Body of pancreas (tissue), 4 donors: Measurements from ENCODE around the gene DISP2.

Experiments used
- POLR2A ChIP-seq, 3 donors: fragments of 450-650 bp; IDR thresholded peaks; one replicate each; pipeline ENCODE4 v1.6.1; 2016; ENCODE audit warnings: antibody characterized with exemption in 3 of 3, mild to moderate bottlenecking in 2 of 3
- TF ChIP-seq, protein P1 (sequence below), 7 experiments: fragments of 450-650 bp in 4 of 7; fragments of 200-600 bp in 3 of 7; sonication (generic) in 3 of 7; IDR thresholded peaks; one replicate each; pipeline ENCODE4 v1.5.1; 2016 to 2019; ENCODE audit warnings: antibody characterized with exemption in 7 of 7

DNA sequence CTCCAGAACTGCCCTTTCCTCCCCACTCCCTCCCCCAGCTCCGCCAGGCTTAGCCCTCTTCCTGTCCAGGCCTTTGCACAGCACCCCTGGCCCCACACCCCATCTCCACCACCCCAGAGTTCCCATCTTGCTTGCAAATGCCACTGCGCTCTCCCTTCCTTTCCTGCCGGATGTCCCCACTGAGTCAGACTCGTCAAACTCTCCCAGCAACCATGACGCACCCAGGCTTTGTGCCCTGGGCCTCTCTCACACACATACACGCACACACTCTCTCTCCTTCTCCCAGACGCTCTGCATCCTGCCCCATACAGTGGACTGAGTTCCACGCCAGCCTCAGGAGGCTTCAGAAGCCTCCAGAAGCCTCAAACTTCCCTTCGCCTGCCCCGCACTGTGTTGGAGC is 14.5 kb upstream of the DISP2 start:
- TF ChIP-seq, protein P1, sequence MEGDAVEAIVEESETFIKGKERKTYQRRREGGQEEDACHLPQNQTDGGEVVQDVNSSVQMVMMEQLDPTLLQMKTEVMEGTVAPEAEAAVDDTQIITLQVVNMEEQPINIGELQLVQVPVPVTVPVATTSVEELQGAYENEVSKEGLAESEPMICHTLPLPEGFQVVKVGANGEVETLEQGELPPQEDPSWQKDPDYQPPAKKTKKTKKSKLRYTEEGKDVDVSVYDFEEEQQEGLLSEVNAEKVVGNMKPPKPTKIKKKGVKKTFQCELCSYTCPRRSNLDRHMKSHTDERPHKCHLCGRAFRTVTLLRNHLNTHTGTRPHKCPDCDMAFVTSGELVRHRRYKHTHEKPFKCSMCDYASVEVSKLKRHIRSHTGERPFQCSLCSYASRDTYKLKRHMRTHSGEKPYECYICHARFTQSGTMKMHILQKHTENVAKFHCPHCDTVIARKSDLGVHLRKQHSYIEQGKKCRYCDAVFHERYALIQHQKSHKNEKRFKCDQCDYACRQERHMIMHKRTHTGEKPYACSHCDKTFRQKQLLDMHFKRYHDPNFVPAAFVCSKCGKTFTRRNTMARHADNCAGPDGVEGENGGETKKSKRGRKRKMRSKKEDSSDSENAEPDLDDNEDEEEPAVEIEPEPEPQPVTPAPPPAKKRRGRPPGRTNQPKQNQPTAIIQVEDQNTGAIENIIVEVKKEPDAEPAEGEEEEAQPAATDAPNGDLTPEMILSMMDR (IDR thresholded peaks at IDR 0.05), result no peak
- no peak for TF ChIP-seq POLR2A (IDR thresholded peaks at IDR 0.05)
